HG03135 (cell line): Measurements from ENCODE around the gene IPCEF1.

Experiments
- ATAC-seq: cut with Tn5 transposase; IDR thresholded peaks from one replicate; pipeline ENCODE4 v1.9.1; 2021; ENCODE audit warnings: mild to moderate bottlenecking, moderate library complexity; ENCODE audit not compliant: unreplicated experiment

The IPCEF1 gene

GRCh38 chr6:154377726-154378125, 21.1 kb upstream of the IPCEF1 start:
- no peak for ATAC-seq

- ATAC-seq: no peak
Measured at GRCh38 chr6:154373971-154374370, 17.4 kb upstream of the IPCEF1 start.

GRCh38 chr6:154371281-154371680, 14.7 kb upstream of the IPCEF1 start:
- ATAC-seq: no peak

GRCh38 chr6:154370545-154370944, 13.9 kb upstream of the IPCEF1 start:
- ATAC-seq: no peak

GRCh38 chr6:154367839-154368695, 11.5 kb upstream of the IPCEF1 start:
- no peak for ATAC-seq

GRCh38 chr6:154367336-154367735, 10.7 kb upstream of the IPCEF1 start:
- ATAC-seq: no peak

GRCh38 chr6:154363821-154364220, 7.2 kb upstream of the IPCEF1 start:
- no peak for ATAC-seq

GRCh38 chr6:154361476-154361875, 4.9 kb upstream of the IPCEF1 start:
- no peak for ATAC-seq

- no peak for ATAC-seq
Measured at GRCh38 chr6:154360476-154360875, 3.9 kb upstream of the IPCEF1 start.

- ATAC-seq: no peak
Measured at GRCh38 chr6:154359679-154360078, 3.1 kb upstream of the IPCEF1 start.

GRCh38 chr6:154359161-154359574, 2.6 kb upstream of the IPCEF1 start:
- ATAC-seq: no peak

GRCh38 chr6:154358019-154358545, 1.5 kb upstream of the IPCEF1 start:
- ATAC-seq: no peak

- ATAC-seq: no peak
Measured at GRCh38 chr6:154356113-154356512, 490 bp downstream of the IPCEF1 start.

- no peak for ATAC-seq
Measured at GRCh38 chr6:154354265-154354777, 2.3 kb downstream of the IPCEF1 start.

- ATAC-seq: no peak
Measured at GRCh38 chr6:154353626-154354025, 3.0 kb downstream of the IPCEF1 start.

- peak; percentile 57 for ATAC-seq
Measured at GRCh38 chr6:154352898-154353585, 3.6 kb downstream of the IPCEF1 start.

- ATAC-seq: no peak
Measured at GRCh38 chr6:154350293-154350692, 6.3 kb downstream of the IPCEF1 start.

GRCh38 chr6:154347981-154348380, 8.6 kb downstream of the IPCEF1 start:
- no peak for ATAC-seq

GRCh38 chr6:154345811-154346210, 10.8 kb downstream of the IPCEF1 start:
- no peak for ATAC-seq

GRCh38 chr6:154343473-154344308, 12.9 kb downstream of the IPCEF1 start:
- no peak for ATAC-seq

- no peak for ATAC-seq
Measured at GRCh38 chr6:154341871-154342270, 14.7 kb downstream of the IPCEF1 start.
